ENCODE data around the gene NADK.

NADK gene

GRCh38 chr1:1755852-1756251 is 22.4 kb downstream of the NADK start:
- TF ChIP-seq, protein P1, sequence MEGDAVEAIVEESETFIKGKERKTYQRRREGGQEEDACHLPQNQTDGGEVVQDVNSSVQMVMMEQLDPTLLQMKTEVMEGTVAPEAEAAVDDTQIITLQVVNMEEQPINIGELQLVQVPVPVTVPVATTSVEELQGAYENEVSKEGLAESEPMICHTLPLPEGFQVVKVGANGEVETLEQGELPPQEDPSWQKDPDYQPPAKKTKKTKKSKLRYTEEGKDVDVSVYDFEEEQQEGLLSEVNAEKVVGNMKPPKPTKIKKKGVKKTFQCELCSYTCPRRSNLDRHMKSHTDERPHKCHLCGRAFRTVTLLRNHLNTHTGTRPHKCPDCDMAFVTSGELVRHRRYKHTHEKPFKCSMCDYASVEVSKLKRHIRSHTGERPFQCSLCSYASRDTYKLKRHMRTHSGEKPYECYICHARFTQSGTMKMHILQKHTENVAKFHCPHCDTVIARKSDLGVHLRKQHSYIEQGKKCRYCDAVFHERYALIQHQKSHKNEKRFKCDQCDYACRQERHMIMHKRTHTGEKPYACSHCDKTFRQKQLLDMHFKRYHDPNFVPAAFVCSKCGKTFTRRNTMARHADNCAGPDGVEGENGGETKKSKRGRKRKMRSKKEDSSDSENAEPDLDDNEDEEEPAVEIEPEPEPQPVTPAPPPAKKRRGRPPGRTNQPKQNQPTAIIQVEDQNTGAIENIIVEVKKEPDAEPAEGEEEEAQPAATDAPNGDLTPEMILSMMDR (IDR thresholded peaks at IDR 0.05) = no peak
- Mint-ChIP-seq H3K27ac (no peak overlapping the region), H3K4me1 (no peaks in the 10 kb centered on the region), H3K27me3 (ENCODE audit: low read depth, poor library complexity) (no peaks in the 10 kb centered on the region), H3K4me3 (no peak overlapping the region), H3K36me3 (ENCODE audit: low read depth) (peaks cover 16% of the 10 kb centered on the region), H3K9me3 (no peaks in the 10 kb centered on the region)
- DNase-seq = no peak

GRCh38 chr1:1755426-1755825 is 22.8 kb downstream of the NADK start:
- Mint-ChIP-seq H3K4me3 (no peak overlapping the region), H3K9me3 (no peaks in the 10 kb centered on the region), H3K36me3 (ENCODE audit: low read depth) (peaks cover 16% of the 10 kb centered on the region), H3K4me1 (no peaks in the 10 kb centered on the region), H3K27ac (no peak overlapping the region), H3K27me3 (ENCODE audit: low read depth, poor library complexity) (no peaks in the 10 kb centered on the region)
- DNase-seq = no peak
- TF ChIP-seq, protein P1 (IDR thresholded peaks at IDR 0.05) = no peak

GRCh38 chr1:1754051-1754815 is 24.0 kb downstream of the NADK start:
- Mint-ChIP-seq H3K27me3 (ENCODE audit: low read depth, poor library complexity) (no peaks in the 10 kb centered on the region), H3K4me3 (no peak overlapping the region), H3K27ac (peak overlapping the region; percentile 42), H3K4me1 (no peaks in the 10 kb centered on the region), H3K9me3 (no peaks in the 10 kb centered on the region), H3K36me3 (ENCODE audit: low read depth) (peaks cover 16% of the 10 kb centered on the region)
- TF ChIP-seq, protein P1 (IDR thresholded peaks at IDR 0.05) = no peak
- no peak for DNase-seq

DNA sequence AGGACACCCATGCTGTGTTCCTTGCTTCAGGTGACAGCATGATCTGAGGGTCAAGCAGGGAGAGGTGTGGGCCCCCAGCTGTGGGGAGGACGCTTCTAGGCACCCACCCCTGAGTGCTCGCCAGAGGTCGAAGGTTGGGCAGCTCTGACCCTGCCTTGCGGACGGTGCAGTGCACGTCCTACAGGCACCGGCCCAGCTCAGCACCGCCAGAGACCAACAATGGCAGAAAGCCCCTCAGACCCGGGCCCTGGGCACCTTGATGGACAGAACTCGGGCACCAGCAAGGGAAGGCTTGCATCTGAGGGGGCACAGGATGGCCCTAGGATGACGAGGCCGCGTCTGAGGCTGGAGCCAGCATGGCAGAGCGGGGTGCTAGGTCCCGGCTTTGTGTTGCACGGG is 24.7 kb downstream of the NADK start:
- Mint-ChIP-seq H3K4me3 (no peak overlapping the region), H3K9me3 (no peaks in the 10 kb centered on the region), H3K27me3 (ENCODE audit: low read depth, poor library complexity) (no peaks in the 10 kb centered on the region), H3K27ac (peak overlapping the region; percentile 42), H3K36me3 (ENCODE audit: low read depth) (peaks cover 16% of the 10 kb centered on the region), H3K4me1 (peaks cover 2% of the 10 kb centered on the region)
- TF ChIP-seq, protein P1 (IDR thresholded peaks at IDR 0.05) = no peak
- no peak for DNase-seq

- no peaks in the 10 kb centered on the region for H3K9me3 Mint-ChIP-seq
- peaks cover 5% of the 10 kb centered on the region for H3K4me1 Mint-ChIP-seq
- TF ChIP-seq, protein P1 (IDR thresholded peaks at IDR 0.05) = no peak
- H3K27ac Mint-ChIP-seq = peak overlapping the region; percentile 59
- DNase-seq = no peak
- no peaks in the 10 kb centered on the region for H3K27me3 Mint-ChIP-seq (ENCODE audit: low read depth, poor library complexity)
- peaks cover 16% of the 10 kb centered on the region for H3K36me3 Mint-ChIP-seq (ENCODE audit: low read depth)
- no peak overlapping the region for H3K4me3 Mint-ChIP-seq
Measured at GRCh38 chr1:1752636-1753606, 25.3 kb downstream of the NADK start.

Data from nephron progenitor cell (in vitro differentiated cells).